ENCODE measurements around the gene NR3C2. TPM values are rescaled to one million over a fixed set of nuclear protein-coding genes. Genes with fewer than 3 reads are reported as not detected.

The NR3C2 gene
- total and polyA plus RNA-seq, 10 of the 15 experiments (the other 5 are each of a cell fraction or from before 2014, with no cell fraction given): 0.05 to 0.11 (median 0.08) TPM; not detected in 4

- intact Hi-C loops (cut with micrococcal nuclease; ENCODE audit: unreplicated experiment) (no loop called here), in situ Hi-C loops (cut with MboI) (no loop called here)
- FAIRE-seq: no peak
- whole genome bisulfite sequencing (ENCODE audit: insufficient coverage, insufficient replicate concordance, low lambda C conversion rate, missing lambda C conversion rate): 17% methylated on average over 9 of the region's 9 CpGs
- no peaks in the 10 kb centered on the region for H4K20me1 ChIP-seq (ENCODE audit: control insufficient read depth, insufficient read depth)
- no peak for ATAC-seq
- H3K9me3 ChIP-seq (replicated peaks; ENCODE audit: control insufficient read depth, insufficient read depth, low read length): no peaks in the 10 kb centered on the region
- no peak overlapping the region for H2AFZ ChIP-seq (ENCODE audit: control insufficient read depth, low read depth, low read length)
- no peak overlapping the region for H3K4me3 ChIP-seq
- ChIA-PET CTCF (no interaction called here), RAD21 (ENCODE audit: unreplicated experiment) (no interaction called here), POLR2A (no interaction called here), SMC1A (ENCODE audit: uncharacterized antibody, unreplicated experiment) (interaction anchor here (1.7 kb wide), 1 partner anchor 8 kb away, joined by 3 read pairs; no protein-coding TSS in a partner anchor)
- H3K9ac ChIP-seq (ENCODE audit: control insufficient read depth, insufficient read depth, low read length): no peak overlapping the region
- no peaks in the 10 kb centered on the region for H3K4me1 ChIP-seq (ENCODE audit: control insufficient read depth, insufficient read depth, low read length)
- H3K79me2 ChIP-seq (ENCODE audit: control insufficient read depth, insufficient read depth, low read length): no peaks in the 10 kb centered on the region
- BruUV-seq (replicated peaks): no TSS peak
- H3K27me3 ChIP-seq (replicated peaks in 1 of 2; ENCODE audit: control insufficient read depth in 2 of 2, insufficient read depth in 2 of 2, low read length in 1 of 2): no peaks in the 10 kb centered on the region
- H3K4me2 ChIP-seq (ENCODE audit: control insufficient read depth, insufficient read depth): no peak overlapping the region
- TF ChIP-seq, protein P1, sequence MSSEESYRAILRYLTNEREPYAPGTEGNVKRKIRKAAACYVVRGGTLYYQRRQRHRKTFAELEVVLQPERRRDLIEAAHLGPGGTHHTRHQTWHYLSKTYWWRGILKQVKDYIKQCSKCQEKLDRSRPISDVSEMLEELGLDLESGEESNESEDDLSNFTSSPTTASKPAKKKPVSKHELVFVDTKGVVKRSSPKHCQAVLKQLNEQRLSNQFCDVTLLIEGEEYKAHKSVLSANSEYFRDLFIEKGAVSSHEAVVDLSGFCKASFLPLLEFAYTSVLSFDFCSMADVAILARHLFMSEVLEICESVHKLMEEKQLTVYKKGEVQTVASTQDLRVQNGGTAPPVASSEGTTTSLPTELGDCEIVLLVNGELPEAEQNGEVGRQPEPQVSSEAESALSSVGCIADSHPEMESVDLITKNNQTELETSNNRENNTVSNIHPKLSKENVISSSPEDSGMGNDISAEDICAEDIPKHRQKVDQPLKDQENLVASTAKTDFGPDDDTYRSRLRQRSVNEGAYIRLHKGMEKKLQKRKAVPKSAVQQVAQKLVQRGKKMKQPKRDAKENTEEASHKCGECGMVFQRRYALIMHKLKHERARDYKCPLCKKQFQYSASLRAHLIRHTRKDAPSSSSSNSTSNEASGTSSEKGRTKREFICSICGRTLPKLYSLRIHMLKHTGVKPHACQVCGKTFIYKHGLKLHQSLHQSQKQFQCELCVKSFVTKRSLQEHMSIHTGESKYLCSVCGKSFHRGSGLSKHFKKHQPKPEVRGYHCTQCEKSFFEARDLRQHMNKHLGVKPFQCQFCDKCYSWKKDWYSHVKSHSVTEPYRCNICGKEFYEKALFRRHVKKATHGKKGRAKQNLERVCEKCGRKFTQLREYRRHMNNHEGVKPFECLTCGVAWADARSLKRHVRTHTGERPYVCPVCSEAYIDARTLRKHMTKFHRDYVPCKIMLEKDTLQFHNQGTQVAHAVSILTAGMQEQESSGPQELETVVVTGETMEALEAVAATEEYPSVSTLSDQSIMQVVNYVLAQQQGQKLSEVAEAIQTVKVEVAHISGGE (CRISPR knock-in tag; IDR thresholded peaks at IDR 0.05): no peak
- no peak for TF ChIP-seq BMI1 (IDR thresholded peaks at IDR 0.05; ENCODE audit: borderline replicate concordance)
- TF ChIP-seq PAX5 (IDR thresholded peaks at IDR 0.05; ENCODE audit: borderline replicate concordance, low read depth, low read length): no peak
- no peak for TF ChIP-seq TCF3 (IDR thresholded peaks at IDR 0.05; ENCODE audit: borderline replicate concordance, insufficient read depth, low read depth, low read length)
- TF ChIP-seq POU2F2 (IDR thresholded peaks at IDR 0.05; ENCODE audit: borderline replicate concordance, low read depth, low read length): no peak
- no peak for TF ChIP-seq RFX5 (IDR thresholded peaks at IDR 0.05; ENCODE audit: low read depth, low read length)
- TF ChIP-seq MEF2A (IDR thresholded peaks at IDR 0.05; ENCODE audit: insufficient read depth, low read depth, low read length): no peak
- TF ChIP-seq SRF (IDR thresholded peaks at IDR 0.05; ENCODE audit: low read depth in 2 of 2, low read length in 2 of 2): no peak
- TF ChIP-seq, protein P2, sequence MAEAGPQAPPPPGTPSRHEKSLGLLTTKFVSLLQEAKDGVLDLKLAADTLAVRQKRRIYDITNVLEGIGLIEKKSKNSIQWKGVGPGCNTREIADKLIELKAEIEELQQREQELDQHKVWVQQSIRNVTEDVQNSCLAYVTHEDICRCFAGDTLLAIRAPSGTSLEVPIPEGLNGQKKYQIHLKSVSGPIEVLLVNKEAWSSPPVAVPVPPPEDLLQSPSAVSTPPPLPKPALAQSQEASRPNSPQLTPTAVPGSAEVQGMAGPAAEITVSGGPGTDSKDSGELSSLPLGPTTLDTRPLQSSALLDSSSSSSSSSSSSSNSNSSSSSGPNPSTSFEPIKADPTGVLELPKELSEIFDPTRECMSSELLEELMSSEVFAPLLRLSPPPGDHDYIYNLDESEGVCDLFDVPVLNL (IDR thresholded peaks at IDR 0.05; ENCODE audit: low read depth, low read length): no peak
- TF ChIP-seq, protein P3, sequence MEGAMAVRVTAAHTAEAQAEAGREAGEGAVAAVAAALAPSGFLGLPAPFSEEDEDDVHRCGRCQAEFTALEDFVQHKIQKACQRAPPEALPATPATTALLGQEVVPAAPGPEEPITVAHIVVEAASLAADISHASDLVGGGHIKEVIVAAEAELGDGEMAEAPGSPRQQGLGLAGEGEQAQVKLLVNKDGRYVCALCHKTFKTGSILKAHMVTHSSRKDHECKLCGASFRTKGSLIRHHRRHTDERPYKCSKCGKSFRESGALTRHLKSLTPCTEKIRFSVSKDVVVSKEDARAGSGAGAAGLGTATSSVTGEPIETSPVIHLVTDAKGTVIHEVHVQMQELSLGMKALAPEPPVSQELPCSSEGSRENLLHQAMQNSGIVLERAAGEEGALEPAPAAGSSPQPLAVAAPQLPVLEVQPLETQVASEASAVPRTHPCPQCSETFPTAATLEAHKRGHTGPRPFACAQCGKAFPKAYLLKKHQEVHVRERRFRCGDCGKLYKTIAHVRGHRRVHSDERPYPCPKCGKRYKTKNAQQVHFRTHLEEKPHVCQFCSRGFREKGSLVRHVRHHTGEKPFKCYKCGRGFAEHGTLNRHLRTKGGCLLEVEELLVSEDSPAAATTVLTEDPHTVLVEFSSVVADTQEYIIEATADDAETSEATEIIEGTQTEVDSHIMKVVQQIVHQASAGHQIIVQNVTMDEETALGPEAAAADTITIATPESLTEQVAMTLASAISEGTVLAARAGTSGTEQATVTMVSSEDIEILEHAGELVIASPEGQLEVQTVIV (IDR thresholded peaks at IDR 0.05; ENCODE audit: borderline replicate concordance, partially characterized antibody): no peak
- TF ChIP-seq, protein P4, sequence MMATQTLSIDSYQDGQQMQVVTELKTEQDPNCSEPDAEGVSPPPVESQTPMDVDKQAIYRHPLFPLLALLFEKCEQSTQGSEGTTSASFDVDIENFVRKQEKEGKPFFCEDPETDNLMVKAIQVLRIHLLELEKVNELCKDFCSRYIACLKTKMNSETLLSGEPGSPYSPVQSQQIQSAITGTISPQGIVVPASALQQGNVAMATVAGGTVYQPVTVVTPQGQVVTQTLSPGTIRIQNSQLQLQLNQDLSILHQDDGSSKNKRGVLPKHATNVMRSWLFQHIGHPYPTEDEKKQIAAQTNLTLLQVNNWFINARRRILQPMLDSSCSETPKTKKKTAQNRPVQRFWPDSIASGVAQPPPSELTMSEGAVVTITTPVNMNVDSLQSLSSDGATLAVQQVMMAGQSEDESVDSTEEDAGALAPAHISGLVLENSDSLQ (IDR thresholded peaks at IDR 0.05): no peak
- TF ChIP-seq, protein P5, sequence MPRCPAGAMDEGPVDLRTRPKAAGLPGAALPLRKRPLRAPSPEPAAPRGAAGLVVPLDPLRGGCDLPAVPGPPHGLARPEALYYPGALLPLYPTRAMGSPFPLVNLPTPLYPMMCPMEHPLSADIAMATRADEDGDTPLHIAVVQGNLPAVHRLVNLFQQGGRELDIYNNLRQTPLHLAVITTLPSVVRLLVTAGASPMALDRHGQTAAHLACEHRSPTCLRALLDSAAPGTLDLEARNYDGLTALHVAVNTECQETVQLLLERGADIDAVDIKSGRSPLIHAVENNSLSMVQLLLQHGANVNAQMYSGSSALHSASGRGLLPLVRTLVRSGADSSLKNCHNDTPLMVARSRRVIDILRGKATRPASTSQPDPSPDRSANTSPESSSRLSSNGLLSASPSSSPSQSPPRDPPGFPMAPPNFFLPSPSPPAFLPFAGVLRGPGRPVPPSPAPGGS (IDR thresholded peaks at IDR 0.05; ENCODE audit: borderline replicate concordance, insufficient read depth, low read depth, low read length, poor library complexity, severe bottlenecking): no peak
- no peak for TF ChIP-seq ZNF24 (IDR thresholded peaks at IDR 0.05)
- TF ChIP-seq FOXM1 (IDR thresholded peaks at IDR 0.05; ENCODE audit: low read depth, low read length): no peak
- H3K36me3 ChIP-seq (ENCODE audit: control insufficient read depth in 2 of 2, insufficient read depth in 2 of 2, low read length in 1 of 2): no peaks in the 10 kb centered on the region
- DNase-seq (ENCODE audit: low read depth, low spot score): no peak
- H3K27ac ChIP-seq (ENCODE audit: control insufficient read depth, insufficient read depth): no peak overlapping the region
These were observed 142.9 kb downstream of the NR3C2 start for GRCh38 chr4:148299337-148299736.
